Neural progenitor cell (in vitro differentiated cells): ENCODE data around the gene WNK1.

Source experiments
- EZH2 ChIP-seq: fragments of 200-600 bp; sonication (generic); IDR thresholded peaks from 2 replicates; pipeline ENCODE4 v1.6.1; 2017; ENCODE audit warnings: antibody characterized with exemption, mild to moderate bottlenecking, moderate library complexity
- EZH2phosphoT487 ChIP-seq: fragments of 200-600 bp; sonication (generic); IDR thresholded peaks from 2 replicates; pipeline ENCODE4 v1.6.1; 2017; ENCODE audit warnings: antibody characterized with exemption
- TF ChIP-seq, protein P1 (sequence below): fragments of 200-600 bp; sonication (generic); IDR thresholded peaks from 2 replicates; pipeline ENCODE4 v1.5.1; 2017; ENCODE audit warnings: antibody characterized with exemption, mild to moderate bottlenecking

DNA sequence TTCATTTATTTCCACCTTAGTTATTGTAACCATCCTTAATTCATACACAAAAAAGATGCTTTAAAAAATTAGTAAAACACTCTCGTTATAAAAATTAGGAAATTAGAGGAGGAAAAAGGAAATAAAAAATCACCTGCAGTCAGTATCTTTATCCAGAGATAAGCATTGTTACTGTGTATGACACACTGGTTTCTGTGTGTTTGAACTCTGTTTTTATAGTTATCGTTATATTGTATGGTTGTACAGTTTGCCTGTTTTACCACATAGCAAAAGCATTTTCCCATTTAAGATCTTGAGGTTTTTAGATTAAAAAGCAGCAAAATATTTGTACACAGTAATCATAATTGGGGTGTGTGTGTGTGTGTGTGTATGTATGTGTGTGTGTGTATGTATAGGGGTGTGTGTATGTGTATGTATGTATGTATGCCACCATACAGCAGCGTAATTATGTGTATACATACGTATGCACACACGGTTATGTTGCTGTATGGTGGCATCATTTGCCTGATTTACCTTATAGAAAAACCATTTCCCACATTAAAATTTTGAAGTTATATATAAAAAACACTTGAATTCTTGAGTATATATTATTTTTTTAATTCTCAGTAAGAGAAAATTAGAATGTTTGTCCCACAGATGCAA lies 19.8 kb downstream of the WNK1 start:
- TF ChIP-seq, protein P1, sequence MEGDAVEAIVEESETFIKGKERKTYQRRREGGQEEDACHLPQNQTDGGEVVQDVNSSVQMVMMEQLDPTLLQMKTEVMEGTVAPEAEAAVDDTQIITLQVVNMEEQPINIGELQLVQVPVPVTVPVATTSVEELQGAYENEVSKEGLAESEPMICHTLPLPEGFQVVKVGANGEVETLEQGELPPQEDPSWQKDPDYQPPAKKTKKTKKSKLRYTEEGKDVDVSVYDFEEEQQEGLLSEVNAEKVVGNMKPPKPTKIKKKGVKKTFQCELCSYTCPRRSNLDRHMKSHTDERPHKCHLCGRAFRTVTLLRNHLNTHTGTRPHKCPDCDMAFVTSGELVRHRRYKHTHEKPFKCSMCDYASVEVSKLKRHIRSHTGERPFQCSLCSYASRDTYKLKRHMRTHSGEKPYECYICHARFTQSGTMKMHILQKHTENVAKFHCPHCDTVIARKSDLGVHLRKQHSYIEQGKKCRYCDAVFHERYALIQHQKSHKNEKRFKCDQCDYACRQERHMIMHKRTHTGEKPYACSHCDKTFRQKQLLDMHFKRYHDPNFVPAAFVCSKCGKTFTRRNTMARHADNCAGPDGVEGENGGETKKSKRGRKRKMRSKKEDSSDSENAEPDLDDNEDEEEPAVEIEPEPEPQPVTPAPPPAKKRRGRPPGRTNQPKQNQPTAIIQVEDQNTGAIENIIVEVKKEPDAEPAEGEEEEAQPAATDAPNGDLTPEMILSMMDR, result no peak
- TF ChIP-seq EZH2phosphoT487, result no peak
- no peak for TF ChIP-seq EZH2
